NCI-H2196 (cell line): Measurements from ENCODE around the gene MUS81.
A peak's percentile ranks its signal among the peaks of the same experiment; 100 is the strongest.
"Not testable (repeated sequence)": the region's sequence is repeated elsewhere in the genome, so short reads cannot be mapped to it uniquely, and the experiment has no call there.

Source experiments
- DNase-seq: peaks from one replicate; lab custom pipeline; 2025; ENCODE audit not compliant: unreplicated experiment; lab: John Stamatoyannopoulos, UW

Gene MUS81

DNA sequence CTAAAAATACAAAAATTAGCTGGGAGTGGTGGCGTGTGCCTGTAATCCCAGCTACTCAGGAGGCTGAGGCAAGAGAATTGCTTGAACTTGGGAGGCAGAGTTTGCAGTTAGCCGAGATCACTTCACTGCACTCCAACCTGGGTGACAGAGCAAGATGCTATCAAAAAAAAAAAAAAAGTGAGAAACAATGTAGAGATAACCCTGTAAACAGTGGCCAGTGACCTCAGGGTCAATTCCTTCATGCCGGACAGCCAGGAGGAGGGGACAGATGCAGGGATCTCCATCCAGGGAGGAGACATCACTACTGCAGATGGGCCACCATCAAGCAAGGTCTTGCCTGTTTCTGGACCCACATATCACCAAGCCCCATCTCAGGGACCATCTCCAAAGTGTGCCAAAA is 12.5 kb upstream of the MUS81 start:
- no peak for DNase-seq

GRCh38 chr11:65848693-65849092 is 11.5 kb upstream of the MUS81 start:
- not testable (repeated sequence) for DNase-seq

DNA sequence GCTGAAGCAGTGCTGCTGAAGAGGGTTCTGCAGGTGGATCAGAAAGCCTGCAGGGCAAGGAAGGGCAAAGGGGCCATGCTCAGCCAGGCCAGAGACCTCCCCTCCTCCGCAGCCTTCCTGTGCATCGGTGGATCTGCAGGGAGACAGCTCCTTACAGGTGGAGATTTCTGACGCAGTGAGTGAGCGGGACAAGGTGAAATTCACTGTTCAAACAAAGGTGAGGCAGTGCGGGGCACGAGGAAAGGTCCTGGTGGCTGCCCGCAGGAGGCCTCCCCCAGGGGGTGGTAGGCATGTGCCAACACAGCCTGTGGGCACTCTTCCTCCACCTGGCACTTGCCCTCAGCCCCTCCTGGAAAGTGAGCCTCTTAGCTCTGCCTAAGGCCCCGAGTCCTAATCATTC is 10.9 kb upstream of the MUS81 start:
- DNase-seq: no peak

- DNase-seq: no peak
These were observed 10.4 kb upstream of the MUS81 start for GRCh38 chr11:65849771-65850216.

DNA sequence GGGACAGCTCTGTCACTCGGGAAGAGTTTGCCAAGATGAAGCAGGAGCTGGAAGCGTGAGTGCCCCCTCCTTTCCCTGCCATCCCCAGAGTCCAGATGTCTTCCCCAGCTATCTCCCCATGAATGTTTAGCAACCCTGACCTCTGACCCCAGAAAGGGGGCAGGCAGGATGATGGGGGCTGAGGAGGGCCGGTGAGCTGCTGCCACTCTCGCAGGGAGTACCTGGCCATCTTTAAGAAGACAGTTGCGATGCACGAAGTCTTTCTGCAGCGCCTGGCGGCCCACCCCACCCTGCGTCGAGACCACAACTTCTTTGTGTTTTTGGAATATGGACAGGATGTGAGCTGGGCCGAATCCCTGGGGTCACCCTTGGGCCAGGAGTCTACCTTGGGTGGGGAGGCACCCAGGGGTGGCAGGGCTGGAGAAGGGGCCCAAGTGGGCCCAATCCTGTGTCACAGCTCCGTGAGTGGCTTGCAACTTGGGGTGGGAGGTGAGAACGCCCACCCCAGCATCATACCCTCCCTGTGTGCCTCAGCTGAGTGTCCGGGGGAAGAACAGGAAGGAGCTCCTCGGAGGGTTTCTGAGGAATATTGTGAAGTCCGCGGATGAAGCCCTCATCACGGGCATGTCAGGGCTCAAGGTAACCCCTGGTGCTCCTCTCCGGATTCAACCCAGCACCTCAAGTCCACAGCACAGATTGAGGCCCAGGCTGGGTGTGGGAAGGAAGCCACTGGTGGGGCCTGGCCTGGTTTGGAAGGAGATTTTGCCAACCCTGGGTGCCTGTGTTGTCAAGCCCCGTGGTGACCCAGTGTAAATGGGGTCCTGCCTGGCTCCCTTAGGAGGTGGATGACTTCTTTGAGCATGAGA is 9.8 kb upstream of the MUS81 start:
- no peak for DNase-seq

GRCh38 chr11:65851083-65851579 is 9.1 kb upstream of the MUS81 start:
- no peak for DNase-seq

- DNase-seq: no peak
These were observed 8.3 kb upstream of the MUS81 start for GRCh38 chr11:65851811-65852507.

GRCh38 chr11:65852508-65853245 is 7.6 kb upstream of the MUS81 start:
- DNase-seq: no peak

DNA sequence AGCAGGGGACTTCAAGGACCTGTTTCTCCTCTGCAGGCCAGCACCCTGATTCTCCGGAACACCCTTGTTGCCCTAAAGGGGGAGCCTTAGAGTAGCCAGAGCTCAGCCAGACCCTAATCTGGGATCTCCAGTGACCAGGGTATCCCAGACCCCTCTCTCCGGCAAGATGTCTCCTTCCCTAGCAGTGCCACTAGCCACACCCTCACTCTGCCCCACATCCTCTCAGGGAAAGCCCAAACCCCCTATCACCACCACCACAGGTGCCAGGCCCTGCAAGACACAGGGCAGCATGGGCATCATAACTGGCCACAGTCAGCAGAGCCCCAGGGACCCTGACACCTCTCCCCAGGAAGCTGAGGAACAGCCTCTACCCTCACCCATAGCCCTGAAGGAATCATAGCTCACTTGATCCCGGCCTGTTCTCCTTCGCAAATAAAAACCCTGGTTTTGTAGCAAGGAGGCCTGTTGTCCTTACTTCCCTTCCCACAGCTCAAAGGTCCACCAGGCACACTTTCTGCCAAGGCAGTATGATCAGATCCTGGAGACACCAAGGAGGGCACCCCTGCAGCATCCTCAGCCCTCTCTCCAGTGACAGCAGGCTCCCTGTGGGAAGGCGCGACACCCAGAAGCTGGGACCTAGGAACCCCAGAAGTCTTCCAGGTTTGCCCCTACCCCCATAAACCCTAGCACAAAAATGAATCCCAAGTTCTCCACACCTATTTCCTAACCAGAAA is 6.8 kb upstream of the MUS81 start:
- DNase-seq: no peak

DNA sequence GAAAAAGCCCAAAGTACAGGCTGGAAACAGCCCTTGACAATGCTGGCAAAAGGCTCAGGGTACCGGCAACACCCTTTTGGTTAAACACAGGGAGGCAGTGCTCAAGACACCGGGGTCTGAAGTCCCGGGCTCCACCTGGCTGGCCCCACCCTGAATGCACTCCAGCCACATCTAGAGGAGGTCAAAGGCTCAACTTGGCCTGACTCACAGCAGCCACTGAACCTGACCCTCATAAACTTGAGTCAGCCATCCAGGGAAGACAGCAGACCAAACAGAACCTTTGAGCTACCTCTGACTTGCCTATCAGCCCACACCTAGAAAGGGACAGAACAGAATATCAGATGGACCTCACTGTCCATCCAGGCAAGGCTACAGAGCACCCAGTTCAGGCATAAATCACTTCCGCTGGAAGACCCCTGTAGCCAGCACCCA is 6.1 kb upstream of the MUS81 start:
- DNase-seq: no peak

- DNase-seq: no peak
These were observed 5.1 kb upstream of the MUS81 start for GRCh38 chr11:65854852-65855837.

- DNase-seq: no peak
These were observed 4.3 kb upstream of the MUS81 start for GRCh38 chr11:65855927-65856363.

DNA sequence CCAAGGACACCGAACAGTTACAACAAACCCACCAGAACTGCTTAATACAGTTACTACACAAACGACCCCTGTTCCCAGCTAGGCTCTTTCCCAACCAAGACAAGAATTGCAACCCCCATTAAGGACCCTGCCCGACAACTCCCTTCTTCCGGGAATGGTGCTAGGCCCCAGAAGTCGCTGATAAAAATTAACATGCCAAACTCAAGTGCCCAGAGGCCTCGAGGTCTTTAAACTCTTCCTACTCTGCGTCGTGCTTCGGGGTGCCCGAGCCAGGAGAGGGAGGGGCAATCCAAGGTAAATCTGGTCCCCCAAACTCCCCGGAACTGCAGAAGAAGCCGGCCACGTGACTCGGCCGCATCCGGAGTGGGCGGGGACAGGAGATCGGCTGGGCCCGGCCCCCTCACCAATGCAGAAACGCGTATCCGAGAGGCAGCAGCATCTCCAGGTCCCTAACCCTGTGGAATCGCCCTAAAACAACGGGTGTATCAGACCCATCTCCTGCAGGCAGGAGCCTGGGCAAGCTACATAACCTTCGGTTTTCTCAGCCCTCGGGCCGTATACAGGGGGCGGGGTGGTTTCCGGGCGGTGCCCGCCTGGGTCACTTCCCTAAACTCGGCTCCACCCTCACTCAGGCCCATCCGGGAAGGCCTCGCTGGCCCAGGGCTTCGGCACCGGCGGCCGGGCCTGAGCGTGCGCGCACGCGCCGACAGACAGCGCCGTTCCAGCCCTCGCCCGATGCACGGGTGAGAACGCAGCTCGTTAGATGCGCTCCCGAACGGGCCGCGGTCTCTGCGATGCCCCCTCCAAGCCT is 3.3 kb upstream of the MUS81 start:
- peak; percentile 73 for DNase-seq

DNA sequence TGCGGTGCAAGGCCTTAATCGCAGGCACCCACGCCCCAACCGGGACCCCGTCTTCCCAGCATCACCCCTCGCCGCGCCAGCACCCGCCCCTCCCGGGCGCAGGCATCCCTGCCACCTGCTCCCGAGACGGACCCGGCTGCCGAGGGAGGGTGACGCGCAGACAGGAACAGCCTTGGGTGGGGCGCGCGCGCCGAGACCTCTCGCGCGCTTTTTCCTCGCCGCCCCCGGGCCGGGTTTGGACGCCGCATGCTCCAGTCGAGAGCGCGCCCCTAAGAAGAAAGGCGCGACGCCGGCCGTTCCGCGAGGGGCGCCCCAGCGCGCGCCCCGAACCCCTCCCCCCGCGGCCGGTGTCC is 2.8 kb upstream of the MUS81 start:
- DNase-seq: no peak

DNA sequence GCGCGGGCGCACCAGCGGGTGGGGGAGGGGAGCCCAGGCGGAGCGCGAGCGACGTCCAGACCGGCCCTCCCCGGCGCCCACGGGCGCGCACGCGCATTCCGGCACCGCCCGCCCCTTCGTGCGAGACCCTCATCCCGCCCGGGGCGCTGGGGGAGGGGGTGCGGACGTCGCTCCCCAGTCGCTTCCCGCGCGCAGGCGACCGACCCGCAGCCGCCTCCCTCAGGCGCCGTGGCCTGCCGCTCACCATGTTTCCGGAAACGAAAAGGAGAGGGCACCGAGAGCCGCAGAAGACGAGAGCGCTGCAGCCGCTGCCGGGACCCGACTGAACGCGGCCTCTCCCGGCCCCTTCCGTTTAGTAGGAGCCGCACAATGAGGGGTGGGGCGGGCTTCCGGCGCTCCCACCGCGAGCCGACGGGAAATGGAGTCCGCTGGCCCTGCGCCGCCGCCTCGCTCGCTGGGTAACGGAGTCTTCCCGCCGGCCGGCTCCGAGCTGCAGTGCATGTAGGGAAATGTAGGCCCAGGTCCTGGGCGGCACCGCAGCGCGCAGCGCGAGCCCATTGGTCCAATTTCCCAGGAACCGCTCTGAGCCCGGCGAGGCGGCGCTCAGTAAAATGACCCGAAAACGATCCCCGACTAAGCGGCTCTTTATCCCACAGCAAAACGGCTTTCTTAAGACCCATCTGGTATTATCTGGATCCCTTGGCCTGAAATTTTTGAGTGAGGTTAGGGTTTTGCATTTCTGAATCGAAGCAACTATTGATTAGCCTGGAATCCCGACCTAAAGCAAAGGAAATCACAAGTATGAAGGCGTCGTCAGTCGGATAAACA is 2.2 kb upstream of the MUS81 start, which contains the start of gene CFL1:
CFL1 (minus strand) TSS at position 328 of the 828 bp plus-strand sequence; CDS start at position 247, 81 bp downstream.
- peak; percentile 98 for DNase-seq

GRCh38 chr11:65858681-65859087 is 1.5 kb upstream of the MUS81 start:
- DNase-seq: peak; percentile 49

- peak; percentile 100 for DNase-seq
These were observed 980 bp upstream of the MUS81 start for GRCh38 chr11:65859095-65859811.
